ENCODE results near the gene SLC35B1. TPM values are rescaled to one million over a fixed set of nuclear protein-coding genes. Genes with fewer than 3 reads are reported as not detected.

SLC35B1 gene
- total and polyA plus RNA-seq, 8 donors = 48.8 to 74.9 (median 62.0) TPM

DNA sequence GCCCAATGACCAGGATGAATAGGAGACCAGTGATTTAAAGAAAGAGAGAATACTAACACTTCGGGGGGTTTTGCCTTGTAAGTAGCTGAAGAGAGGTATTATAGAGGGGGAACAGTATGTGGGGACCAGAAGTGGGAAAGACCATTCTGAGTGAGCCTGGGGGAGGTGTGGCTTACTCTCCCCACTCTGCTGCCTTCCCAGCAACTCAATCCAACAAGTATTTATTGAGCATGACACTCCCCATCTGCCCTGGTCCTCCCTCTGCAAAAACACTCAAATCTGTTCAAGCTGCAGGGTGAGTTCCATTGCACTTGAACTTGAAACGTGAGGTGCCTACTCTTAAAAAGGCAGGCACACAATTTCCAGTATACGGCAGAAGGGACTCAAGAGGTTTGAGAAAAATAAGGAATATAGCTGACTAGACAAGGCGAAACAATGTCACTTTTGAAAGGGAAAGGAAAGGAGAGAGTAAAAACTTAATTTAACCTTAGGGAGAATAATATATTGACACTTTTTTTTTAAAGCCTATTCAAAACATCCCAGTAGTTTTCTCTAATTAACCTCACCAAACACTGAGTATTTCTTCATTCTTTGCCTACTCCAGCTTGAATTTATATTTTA, 48.0 kb upstream of the SLC35B1 start:
- DNase-seq (peak in 1 of 4 donors; percentile 43), ATAC-seq (peak; percentile 92)
- TF ChIP-seq, protein P1, sequence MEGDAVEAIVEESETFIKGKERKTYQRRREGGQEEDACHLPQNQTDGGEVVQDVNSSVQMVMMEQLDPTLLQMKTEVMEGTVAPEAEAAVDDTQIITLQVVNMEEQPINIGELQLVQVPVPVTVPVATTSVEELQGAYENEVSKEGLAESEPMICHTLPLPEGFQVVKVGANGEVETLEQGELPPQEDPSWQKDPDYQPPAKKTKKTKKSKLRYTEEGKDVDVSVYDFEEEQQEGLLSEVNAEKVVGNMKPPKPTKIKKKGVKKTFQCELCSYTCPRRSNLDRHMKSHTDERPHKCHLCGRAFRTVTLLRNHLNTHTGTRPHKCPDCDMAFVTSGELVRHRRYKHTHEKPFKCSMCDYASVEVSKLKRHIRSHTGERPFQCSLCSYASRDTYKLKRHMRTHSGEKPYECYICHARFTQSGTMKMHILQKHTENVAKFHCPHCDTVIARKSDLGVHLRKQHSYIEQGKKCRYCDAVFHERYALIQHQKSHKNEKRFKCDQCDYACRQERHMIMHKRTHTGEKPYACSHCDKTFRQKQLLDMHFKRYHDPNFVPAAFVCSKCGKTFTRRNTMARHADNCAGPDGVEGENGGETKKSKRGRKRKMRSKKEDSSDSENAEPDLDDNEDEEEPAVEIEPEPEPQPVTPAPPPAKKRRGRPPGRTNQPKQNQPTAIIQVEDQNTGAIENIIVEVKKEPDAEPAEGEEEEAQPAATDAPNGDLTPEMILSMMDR (IDR thresholded peaks at IDR 0.05) = no peak
- Histone ChIP-seq H3K27ac (no peak overlapping the region), H3K4me3 (no peak overlapping the region), H3K9me3 (no peaks in the 10 kb centered on the region), H3K27me3 (no peaks in the 10 kb centered on the region), H3K4me1 (peaks cover 0 to 11% of the 10 kb centered on the region in 2 donors), H3K36me3 (peaks cover 0 to 11% of the 10 kb centered on the region in 2 donors)
- intact Hi-C loops (cut with DNase I) = no loop called here

DNA sequence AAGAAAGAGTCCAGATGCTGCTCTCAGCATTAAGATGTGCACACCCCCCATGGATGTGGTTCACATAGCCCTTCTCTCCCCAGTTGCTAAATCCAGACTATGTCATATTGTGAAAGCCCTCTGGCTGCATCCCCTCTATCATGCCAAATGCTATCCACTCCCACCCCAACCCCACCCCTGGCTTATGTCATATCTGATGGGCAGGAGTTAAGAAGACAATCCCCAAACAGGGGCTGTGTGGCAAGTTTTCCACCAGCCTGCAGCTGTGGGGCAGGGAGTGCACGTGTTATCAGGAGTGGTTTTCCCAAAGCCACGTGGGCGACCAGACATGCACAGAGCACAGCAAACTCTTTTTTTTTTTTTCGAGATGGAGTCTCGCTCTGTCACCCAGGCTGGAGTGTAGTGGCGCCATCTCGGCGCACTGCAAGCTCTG, 46.2 kb upstream of the SLC35B1 start:
- TF ChIP-seq, protein P1 (IDR thresholded peaks at IDR 0.05) = no peak
- DNase-seq (peak in 1 of 4 donors; percentile 27), ATAC-seq (no peak)
- no peaks in the 10 kb centered on the region for H3K27me3 ChIP-seq
- H3K9me3 ChIP-seq = no peaks in the 10 kb centered on the region
- no peak overlapping the region for H3K27ac ChIP-seq
- intact Hi-C loops (cut with DNase I) = no loop called here
- no peak overlapping the region for H3K4me3 ChIP-seq
- peaks cover 0 to 11% of the 10 kb centered on the region in 2 donors for H3K4me1 ChIP-seq
- peaks cover 0 to 11% of the 10 kb centered on the region in 2 donors for H3K36me3 ChIP-seq

DNA sequence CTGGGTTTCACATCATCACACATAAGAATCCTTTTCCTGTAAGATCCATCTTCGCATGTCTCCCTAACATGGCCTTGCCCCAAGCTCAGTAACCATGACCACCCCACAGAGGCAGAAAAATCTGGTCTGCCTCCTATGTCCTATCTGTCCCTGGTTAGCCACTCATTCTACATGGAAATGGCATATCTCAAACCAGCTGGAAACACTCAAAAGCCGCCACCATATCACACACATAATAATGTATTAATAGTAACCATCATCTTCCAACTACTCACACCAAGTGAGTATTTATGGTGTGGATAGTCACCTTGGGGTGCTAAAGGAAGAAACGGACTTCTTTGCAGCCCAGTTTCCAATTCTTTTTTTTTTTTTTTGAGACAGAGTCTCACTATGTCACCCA, 44.7 kb upstream of the SLC35B1 start:
- TF ChIP-seq, protein P1 (IDR thresholded peaks at IDR 0.05) = no peak
- H3K27me3 ChIP-seq = no peaks in the 10 kb centered on the region
- H3K9me3 ChIP-seq = no peaks in the 10 kb centered on the region
- no peak overlapping the region for H3K27ac ChIP-seq
- H3K36me3 ChIP-seq = peaks cover 0 to 3% of the 10 kb centered on the region in 2 donors
- DNase-seq = no peak
- ATAC-seq = no peak
- peaks cover 0 to 16% of the 10 kb centered on the region in 2 donors for H3K4me1 ChIP-seq
- no peak overlapping the region for H3K4me3 ChIP-seq
- intact Hi-C loops (cut with DNase I) = no loop called here

DNA sequence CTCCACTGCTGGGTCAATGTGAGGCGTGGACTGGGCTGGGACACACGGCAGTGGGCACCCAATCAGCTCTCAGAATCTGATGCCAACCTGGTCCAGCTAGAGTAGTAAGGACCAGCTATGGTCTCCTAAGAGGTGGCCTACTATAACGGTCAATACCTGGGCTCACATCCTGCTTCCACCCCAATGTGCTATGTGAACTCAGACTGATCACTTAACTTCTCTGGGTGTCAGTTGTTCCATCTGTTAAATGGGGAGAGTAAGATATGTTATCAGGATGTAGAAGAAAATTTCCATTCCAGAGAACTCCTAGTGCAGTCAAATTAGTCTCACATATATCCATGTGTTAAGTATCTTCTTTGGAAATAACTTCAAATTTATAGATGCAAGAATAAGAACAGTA, 42.0 kb upstream of the SLC35B1 start:
- intact Hi-C loops (cut with DNase I) = no loop called here
- no peak for ATAC-seq
- TF ChIP-seq, protein P1 (IDR thresholded peaks at IDR 0.05) = no peak

DNA sequence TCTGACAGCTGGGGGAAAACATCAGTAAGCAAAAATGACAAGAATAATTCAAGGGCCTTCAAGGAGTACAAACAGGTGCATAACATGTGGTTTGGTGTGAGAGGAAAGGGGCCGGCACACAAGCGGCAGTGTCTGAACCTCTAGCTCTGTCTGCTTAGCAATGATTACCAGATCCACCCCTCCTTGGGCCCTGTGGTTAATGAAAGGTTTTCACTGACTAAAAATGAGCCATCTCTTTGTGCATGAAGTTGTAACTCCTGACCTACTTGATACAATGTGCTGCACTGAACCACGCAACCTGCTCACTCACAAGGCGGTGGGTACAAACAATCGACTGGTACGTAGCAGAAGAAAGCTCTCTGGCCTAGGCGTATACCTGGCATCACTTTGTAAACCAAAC, 41.0 kb upstream of the SLC35B1 start:
- TF ChIP-seq, protein P1 (IDR thresholded peaks at IDR 0.05) = no peak

More for the DNA sequence above, 42.0 kb upstream of the SLC35B1 start:
- Histone ChIP-seq H3K4me3 (no peak overlapping the region), H3K27me3 (no peaks in the 10 kb centered on the region), H3K4me1 (peaks cover 0 to 18% of the 10 kb centered on the region in 2 donors), H3K9me3 (no peaks in the 10 kb centered on the region), H3K27ac (peak overlapping the region in 1 of 2 donors; percentile 28), H3K36me3 (no peaks in the 10 kb centered on the region)
- DNase-seq = no peak

More for the DNA sequence above, 41.0 kb upstream of the SLC35B1 start:
- Histone ChIP-seq H3K4me1 (peaks cover 0 to 25% of the 10 kb centered on the region in 2 donors), H3K27me3 (no peaks in the 10 kb centered on the region), H3K27ac (peak overlapping the region in 1 of 2 donors; percentile 28), H3K36me3 (no peaks in the 10 kb centered on the region), H3K9me3 (no peaks in the 10 kb centered on the region), H3K4me3 (no peak overlapping the region)
- intact Hi-C loops (cut with DNase I) = no loop called here
- ATAC-seq (no peak), DNase-seq (no peak)

Data from left lung (tissue), 10 donors.